Activated CD4-positive, CD25-positive, alpha-beta regulatory T cell treated with anti-CD3 and anti-CD28 coated beads, Interleukin-2, amount 50 U/mL, for 72 hours (primary cell): ENCODE results near the gene ZNF473.
"Not testable (repeated sequence)": the region's sequence is repeated elsewhere in the genome, so short reads cannot be mapped to it uniquely, and the experiment has no call there.

Source experiments
- DNase-seq: peaks from one replicate; pipeline ENCODE4 v3.0.0; 2021

Gene ZNF473

DNA sequence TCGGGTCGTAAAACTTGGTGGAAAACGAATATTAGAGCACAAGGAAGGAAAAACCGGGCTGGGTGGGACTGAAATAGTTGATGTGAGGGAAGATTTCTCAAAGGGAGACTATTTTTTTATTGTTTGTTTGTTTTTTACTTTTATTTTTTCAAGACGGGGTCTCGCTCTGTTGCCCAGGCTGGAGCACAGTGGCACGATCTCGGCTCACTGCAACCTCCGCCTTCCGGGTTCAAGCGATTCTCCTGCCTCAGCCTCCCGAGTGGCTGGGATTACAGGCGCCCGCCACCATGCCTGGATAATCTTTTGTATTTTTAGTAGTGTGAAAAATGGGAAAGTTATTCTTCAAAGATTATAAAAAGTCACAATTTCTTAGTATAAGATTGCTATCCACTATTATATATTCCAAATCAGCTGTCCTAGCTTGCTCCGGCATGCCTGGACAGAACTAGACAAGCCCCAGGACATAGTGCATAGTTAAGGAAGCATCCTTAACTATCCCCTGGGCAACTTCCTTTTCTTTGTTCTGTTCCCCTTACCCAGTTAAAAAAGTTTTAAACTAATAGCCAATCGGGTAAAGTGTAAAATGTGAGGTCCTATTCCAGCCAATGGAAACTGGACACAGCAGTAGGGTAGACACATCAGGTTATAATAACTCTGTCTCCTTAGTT is 25.6 kb downstream of the ZNF473 start:
- DNase-seq = not testable (repeated sequence)

DNA sequence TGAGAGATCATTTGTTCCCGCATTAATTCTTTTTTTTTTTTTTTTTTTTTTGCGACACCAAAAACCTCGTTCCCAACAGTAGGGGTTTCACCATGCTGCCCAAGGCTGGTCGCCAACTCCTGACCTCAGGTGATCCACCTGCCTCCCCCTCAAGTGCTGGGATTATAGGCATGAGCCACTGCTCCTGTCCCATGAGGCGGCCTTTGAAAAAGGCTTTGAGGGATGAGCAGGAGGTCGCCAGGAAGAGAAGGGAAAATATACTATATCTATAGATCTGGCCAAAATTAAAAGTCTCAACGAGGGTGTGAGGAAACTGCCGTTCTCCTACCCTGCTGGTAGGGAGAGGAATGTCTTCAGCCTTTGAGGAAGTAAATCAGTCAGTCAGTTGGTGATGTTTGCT is 26.2 kb downstream of the ZNF473 start:
- DNase-seq = no peak

- no peak for DNase-seq
Measured at GRCh38 chr19:50053119-50053518, 27.3 kb downstream of the ZNF473 start.

GRCh38 chr19:50058425-50058824 is 32.6 kb downstream of the ZNF473 start:
- no peak for DNase-seq

DNA sequence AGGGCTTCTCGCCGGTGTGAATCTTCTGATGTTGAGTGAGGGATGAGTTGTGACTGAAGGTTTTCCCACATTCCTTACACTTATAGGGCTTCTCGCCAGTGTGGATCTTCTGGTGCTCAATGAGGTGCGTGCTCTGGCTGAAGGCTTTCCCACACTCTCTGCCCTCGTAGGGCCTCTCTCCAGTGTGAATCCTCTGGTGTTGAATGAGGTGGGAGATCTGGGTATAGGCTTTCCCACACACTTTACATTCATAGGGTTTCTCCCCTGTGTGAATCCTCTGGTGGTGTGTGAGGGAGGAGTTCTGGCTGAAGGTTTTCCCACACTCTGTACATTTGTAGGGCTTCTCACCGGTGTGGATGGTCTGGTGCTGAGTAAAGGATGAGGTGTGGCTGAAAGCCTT is 33.2 kb downstream of the ZNF473 start:
- no peak for DNase-seq

GRCh38 chr19:50060107-50060506 is 34.3 kb downstream of the ZNF473 start:
- no peak for DNase-seq

DNA sequence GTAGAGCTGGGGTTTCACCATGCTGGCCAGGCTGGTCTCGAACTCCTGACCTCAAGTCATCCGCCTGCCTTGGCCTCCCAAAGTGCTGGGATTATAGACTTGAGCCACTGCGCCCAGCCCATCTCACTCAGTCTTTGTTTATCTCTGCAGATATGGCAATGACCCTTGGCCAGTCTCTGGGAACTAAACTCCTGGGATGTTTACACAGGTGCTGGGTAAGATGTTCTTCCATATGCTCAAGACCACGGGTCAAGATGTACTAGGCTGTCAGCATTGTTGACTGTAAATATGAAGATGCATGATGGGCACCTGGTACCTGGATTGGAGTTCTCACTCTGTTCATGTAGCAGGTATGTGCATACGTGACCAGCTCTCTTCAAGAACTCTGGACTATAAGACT is 35.8 kb downstream of the ZNF473 start:
- DNase-seq = no peak

GRCh38 chr19:50065938-50066337 is 40.1 kb downstream of the ZNF473 start:
- no peak for DNase-seq

DNA sequence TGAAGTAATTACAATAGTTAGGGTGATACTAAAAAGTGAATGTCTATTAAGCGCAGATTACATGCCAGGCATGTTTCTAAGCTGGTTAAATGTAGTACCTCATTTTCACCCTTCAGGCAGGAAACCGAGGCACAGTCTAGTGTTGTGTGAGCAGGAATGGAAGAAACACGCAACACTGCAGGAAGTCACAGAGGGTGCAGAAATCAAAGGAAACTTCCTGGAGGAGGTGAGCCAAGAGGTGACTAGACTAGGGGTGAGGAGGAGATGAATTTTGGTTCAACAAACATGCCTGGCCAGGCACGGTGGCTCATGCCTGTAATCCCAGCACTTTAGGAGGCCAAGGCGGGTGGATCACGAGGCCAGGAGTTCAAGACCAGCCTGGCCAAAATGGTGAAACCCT is 41.8 kb downstream of the ZNF473 start:
- no peak for DNase-seq

DNA sequence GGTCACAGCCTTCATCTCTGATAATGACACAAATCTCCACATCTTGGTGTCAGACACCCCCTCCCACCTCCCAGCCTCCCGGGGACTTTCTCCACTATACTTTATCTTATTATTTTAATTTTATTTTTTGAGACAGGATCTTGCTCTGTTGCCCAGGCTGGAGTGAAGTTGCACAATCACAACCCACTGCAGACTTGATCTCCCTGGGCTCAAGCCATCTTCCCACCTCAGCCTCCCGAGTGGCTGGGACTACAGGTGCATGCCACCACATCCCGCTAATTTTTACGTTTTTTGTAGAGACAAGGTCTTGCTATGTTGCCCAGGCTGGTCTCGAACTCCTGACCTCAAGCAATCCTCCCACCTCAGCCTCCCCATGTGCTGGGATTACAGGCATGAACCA is 42.6 kb downstream of the ZNF473 start:
- DNase-seq = not testable (repeated sequence)

GRCh38 chr19:50075076-50075475 is 49.3 kb downstream of the ZNF473 start:
- not testable (repeated sequence) for DNase-seq

DNA sequence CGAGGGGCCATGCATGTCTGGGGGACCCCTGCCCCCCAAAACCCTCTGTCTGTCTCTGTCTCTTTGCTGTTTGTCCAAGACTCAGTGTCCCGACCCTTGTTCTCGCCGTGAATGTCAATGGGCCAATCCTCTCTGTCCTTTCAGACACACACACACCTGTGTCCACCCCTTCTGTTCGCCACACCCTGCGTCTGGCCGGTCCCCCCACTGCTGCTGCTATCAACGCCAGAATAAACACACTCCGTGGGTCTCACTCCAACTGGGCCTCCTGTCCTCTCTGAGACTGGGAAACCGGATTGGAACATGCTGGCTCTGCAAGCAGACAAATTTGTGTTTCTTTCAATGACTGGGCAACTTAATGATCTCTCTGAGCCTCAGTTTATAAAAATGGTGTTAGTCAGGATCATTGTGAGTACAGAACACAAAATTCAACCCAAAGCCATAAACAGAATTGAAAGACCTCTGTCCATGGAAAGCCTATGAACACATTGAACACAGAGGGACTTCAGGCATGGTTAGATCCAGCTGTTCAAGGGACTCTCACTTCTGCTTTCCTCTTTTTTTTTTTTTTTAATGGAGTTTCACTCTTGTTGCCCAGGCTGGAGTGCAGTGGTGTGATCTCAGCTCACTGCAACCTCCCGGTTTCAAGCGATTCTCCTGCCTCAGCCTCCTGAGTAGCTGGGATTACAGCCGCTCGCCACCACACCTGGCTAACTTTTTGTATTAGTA is 50.0 kb downstream of the ZNF473 start:
- not testable (repeated sequence) for DNase-seq

- DNase-seq = not testable (repeated sequence)
Measured at GRCh38 chr19:50076581-50077355, 51.0 kb downstream of the ZNF473 start.

GRCh38 chr19:50079014-50079413 is 53.2 kb downstream of the ZNF473 start:
- not testable (repeated sequence) for DNase-seq

GRCh38 chr19:50084440-50084839 is 58.6 kb downstream of the ZNF473 start:
- DNase-seq = not testable (repeated sequence)

DNA sequence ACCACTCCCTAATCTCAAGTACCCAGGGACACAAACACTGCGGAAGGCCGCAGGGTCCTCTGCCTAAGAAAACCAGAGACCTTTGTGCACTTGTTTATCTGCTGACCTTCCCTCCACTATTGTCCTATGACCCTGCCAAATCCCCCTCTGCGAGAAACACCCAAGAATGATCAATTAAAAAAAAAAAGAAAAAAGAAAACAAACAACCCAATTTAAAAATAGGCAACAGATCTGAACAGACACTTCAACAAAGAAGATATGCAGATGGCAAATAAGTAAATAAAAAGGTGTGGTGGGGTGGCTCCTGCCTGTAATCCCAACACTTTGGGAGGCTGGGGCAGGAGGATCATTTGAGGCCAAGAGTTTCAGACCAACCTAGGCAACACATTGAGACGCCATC is 61.3 kb downstream of the ZNF473 start:
- DNase-seq = not testable (repeated sequence)

DNA sequence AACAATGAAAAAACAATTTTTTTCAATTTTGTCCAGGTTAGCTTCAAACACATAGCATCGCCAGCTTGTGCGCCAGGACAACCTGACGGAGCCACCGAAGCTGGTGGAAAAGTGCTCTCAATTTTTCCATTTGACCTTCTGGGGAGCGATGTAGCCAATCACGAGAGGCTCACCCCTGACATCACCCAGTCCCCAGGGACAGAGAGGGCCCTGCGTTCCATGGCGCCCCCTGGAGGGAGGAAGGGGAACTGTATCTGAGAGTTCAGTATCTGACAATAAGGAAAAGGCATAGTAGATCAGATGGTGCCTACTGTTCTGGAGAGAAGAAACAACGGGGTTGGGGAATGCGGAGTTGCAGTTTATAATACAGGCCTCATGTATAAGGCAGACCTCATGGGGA is 64.9 kb downstream of the ZNF473 start:
- DNase-seq = peak; percentile 50

- not testable (repeated sequence) for DNase-seq
Measured at GRCh38 chr19:50091786-50092185, 66.0 kb downstream of the ZNF473 start.

GRCh38 chr19:50092597-50092996 is 66.8 kb downstream of the ZNF473 start:
- DNase-seq = not testable (repeated sequence)

- not testable (repeated sequence) for DNase-seq
Measured at GRCh38 chr19:50097884-50098283, 72.1 kb downstream of the ZNF473 start.

- peak; percentile 36 for DNase-seq
Measured at GRCh38 chr19:50098892-50099291, 73.1 kb downstream of the ZNF473 start.

GRCh38 chr19:50099696-50100095 is 73.9 kb downstream of the ZNF473 start:
- DNase-seq = not testable (repeated sequence)

- DNase-seq = not testable (repeated sequence)
Measured at GRCh38 chr19:50100946-50101345, 75.1 kb downstream of the ZNF473 start.
